GM19328 (cell line): ENCODE measurements around the gene CLN6.
"Not testable (repeated sequence)": the region's sequence is repeated elsewhere in the genome, so short reads cannot be mapped to it uniquely, and the experiment has no call there.

Source experiments
- ATAC-seq: cut with Tn5 transposase; IDR thresholded peaks from one replicate; pipeline ENCODE4 v1.9.1; 2021; ENCODE audit warnings: mild to moderate bottlenecking, moderate library complexity; ENCODE audit not compliant: unreplicated experiment

The CLN6 gene

DNA sequence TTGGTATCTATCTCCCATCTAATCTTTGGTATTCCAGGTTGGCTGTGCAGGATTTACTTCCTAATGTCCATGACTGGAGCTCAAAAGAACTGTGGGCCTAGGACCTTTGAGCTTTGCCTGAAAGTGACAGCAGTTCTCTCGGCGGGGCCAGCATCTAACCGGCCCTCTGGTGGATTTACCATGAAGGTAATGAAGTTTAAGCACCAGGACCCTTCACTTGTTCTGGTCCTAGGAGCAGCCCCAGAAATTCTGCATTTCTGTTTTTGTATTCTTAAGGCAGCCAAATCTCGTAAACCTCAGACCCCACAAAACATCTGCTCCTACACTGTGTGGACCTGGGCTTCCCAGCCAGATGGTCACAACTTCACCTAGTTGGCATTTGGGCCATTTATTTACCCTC, 37.4 kb downstream of the CLN6 start:
- no peak for ATAC-seq

DNA sequence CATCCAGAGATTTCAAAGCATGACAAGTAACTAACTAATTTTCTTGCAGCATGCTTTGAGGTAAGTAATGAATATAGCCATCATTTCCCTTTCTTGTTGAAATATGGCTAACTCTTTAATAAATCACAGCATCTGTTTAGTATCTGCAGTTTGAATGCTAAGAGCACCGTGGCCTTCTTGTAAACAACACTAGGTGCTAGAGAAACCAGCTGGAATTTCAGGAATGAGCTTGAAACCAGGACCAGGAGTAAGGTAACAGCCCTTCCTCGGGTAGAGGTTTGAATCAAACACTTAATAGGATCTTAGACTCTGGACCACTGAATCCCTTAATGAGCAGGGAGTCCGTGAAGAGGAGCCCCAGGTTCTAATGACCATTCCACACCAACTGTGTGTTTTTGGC, 38.0 kb downstream of the CLN6 start:
- ATAC-seq = no peak

DNA sequence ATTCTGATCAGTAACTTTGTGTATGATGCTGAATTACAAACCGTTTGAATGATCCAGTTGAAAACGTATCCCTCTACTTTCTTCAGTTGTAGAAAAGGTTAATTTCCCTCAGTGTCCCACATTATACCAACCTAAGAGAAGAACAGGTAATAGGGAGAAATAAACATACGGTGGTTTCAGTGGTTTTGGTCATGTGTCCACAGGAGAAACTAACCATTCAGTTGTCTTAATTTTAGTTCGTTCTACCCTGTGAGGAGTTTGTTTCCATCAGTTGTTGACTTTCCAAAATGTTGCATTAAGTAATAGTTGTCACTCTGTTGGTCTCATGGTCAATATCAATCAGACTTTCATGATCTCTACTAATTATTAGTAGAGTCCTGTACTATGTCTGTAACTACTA, 39.5 kb downstream of the CLN6 start:
- ATAC-seq = no peak

DNA sequence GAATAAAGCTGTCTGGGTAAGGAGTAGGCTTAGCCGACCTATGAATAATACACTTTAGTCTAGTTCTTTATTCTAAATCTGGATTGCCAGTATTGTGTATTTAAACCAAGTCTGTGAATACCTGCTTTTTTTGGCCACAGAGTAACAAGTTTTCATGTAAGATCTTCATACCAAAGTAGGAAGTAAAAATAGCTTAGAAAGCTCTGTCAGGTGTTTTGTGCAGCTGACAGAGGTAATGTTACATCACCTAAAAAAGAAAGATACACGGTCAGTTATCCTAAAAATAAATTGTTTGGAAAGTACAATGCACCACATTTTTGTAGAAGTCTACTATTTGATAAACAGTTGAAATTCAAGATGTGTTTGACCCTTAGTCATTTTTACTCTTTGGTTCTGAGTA, 40.9 kb downstream of the CLN6 start:
- no peak for ATAC-seq

DNA sequence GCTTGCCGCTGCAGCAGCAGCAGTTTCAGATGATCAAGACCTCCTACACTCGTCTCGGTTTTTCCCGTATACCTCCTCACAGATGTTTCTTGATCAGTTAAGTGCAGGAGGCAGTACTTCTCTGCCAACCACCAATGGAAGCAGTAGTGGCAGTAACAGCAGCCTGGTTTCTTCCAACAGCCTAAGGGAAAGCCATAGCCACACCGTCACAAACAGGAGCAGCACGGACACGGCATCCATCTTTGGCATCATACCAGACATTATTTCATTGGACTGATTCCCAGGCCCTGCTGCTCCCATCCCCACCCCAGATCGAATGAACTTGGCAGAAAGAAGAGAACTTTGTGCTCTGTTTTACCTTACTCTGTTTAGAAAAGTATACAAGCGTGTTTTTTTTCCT, 42.0 kb downstream of the CLN6 start:
- no peak for ATAC-seq

DNA sequence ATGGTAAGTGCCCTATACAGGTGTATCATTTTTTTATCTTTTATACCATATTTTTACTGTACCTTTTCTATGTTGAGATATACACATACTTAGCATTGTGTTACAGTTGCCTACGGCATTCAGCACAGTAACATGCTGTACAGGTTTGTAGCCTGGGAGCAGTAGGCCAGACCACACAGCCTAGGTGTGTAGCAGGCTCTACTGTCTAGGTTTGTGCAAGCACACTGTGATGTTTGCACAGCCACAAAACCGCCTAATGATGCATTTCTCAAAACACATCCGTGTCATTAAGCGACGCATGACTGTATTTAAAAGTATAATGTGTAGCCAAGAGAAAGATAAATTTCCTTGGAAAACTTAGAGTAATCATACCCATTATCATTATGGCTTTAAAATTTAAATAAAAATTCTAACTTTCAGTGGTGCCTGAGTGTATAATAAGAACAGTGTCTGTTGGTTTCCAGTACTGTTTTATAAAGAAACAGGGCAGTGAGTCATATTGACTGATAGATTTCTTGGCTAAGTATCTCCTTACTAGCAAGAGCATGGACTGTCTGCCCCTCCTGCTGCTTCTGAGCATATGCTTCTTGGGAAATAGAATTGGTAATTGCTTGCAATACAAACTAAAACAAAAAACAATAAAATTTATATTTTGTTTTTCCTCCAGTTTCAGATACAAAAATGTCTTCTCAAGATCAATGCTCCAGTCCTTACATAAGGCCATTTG, 42.7 kb downstream of the CLN6 start:
- no peak for ATAC-seq

DNA sequence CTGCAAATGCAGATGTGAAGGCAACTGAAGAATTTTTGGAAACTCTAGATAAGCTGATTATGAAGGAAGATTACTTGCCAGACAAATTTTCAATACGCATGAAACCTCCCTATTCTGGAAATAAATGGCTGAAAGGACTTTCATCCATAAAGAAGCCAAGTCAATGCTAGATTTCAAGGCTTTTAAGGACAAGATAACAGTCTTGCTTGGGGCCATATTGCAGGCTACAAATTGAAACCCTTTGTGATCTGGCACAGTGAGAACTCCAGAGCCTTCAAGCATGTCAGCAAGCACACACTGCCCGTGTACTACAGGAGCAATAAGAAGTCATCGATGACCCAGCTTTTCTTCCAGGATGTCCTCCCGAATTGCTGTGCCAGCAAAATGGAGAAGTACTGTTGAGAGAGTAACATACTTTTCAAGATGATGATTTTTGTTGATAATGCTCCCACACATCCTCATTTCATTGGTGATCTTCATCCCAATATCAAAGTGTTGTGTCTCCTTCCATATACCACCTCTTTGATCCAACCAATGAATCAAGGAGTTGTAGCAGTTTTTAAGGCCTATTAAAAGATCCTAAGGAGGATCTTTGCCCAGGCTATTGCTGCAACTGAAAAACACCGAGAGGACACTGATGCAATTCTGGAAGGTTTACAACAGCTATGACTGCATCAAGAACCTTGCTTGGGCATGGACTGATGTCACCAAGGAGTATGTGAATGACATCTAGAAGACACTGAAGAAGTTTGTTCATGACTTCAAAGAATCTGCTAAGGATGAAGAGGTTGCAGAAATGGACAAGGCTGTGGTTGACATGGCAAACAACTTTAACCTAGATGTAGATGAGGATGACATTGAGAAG, 44.7 kb downstream of the CLN6 start:
- ATAC-seq = no peak

DNA sequence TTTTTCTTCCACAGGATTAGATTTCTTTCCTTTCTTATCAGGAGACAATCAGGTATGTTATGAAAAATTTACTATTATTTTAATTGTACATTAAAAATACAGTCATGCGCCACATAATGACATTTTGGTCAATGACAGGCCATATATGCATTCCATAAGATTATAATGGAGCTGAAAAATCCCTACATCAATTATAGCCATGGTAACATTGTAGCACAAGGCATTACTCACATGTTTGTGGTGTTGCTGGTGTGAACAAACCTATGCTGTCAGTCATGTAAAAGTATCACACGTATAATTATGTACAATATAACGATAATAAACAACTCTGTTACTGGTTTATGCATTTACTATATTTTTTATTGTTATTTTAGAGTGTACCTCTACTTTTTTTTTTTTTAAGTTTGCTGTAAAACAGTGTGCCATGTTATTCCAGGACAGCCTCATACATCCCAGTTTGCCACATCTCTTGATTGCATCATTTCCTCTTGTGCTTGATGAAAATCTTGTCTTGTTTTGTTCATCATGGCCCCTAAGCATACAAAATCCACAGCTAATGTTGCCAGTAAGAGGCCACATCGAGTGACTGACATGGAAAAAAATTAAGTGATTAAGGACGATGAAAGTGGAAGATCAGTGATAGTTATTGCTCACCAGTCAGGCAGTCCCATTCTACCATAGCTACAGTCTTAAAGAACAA, 45.8 kb downstream of the CLN6 start:
- no peak for ATAC-seq

DNA sequence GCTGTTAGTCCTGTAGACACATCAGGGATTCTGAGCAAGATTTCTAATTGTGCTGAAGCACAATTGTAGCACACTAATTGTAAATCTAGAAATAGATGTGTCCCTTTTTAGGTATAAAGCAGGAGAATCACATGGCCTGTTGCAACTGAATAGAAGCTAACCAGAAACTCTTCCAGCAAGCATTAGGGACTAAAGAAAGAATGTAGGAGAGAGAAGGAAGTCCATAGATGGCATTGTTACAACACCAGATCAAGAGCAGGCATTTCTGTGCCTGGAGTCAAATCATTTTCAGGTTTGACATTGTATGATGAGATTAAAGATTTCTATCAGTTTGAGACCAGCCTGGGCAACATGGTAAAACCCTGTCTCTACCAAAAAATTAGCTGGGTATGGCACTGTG, 51.8 kb downstream of the CLN6 start:
- ATAC-seq = no peak

DNA sequence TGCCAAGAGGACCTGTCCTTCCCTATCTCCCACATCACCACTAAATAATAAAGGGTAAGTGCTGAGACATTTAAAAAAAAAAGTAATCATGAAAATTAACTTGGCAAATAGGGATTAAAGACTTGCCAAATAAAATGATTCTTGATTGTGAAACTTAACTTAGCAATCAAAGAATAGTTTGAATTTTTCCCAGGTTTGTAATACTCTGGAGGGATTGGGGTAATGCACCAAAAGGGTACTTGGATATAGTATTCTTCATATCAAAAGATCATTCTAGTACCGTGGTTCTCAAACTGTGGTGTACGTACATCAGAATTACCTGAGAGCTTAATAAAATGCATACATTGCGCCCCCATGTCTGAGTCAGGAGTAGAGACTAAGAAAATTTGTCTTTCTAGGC, 52.9 kb downstream of the CLN6 start:
- ATAC-seq = no peak

DNA sequence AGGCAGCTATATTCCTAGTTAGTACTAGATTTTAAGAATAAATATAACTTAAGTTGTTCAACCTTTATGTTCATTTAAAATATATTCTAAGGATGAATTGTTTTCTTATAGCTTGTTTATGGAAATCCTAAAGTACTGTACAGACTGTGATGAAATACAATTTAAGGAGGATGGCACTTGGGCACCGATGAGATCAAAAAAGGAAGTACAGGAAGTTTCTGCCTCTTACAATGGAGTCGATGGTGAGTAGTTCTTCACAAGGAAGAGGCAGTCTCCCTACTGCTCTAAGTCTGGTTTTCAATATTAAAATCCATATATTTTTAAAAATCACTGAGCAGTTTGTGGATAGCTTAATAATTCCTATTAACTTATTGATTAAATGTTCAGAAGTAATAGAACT, 54.0 kb downstream of the CLN6 start:
- no peak for ATAC-seq

DNA sequence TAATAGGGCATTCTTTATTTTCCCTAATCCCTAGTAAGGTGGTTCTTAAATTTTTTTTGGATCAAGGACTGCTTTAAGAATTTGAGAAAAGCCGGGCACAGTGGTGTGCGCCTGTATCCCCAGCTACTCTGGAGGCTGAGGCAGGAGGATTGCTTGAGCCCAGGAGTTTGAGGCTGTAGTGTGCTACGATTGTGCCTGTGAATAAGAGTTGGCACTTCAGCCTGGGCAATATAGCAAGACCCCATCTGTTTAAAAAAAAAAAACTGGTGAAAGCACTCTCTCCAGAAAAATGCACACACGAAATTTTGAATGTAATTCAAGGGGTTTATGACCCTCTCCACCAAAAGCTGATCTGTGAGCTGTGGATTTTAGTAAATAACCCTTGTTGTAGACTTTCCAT, 56.4 kb downstream of the CLN6 start:
- ATAC-seq = no peak

DNA sequence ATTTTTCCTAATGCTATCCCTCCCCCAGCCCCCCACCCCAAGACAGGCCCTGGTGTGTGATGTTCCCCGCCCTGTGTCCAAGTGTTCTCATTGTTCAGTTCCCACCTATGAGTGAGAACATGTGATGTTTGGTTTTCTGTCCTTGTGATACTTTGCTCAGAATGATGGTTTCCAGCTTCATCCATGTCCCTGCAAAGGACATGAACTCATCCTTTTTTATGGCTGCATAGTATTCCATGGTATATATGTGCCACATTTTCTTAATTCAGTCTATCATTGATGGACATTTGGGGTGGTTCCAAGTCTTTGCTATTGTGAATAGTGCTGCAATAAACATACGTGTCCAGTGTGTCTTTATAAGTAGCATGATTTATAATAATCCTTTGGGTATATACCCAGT, 57.5 kb downstream of the CLN6 start:
- not testable (repeated sequence) for ATAC-seq

DNA sequence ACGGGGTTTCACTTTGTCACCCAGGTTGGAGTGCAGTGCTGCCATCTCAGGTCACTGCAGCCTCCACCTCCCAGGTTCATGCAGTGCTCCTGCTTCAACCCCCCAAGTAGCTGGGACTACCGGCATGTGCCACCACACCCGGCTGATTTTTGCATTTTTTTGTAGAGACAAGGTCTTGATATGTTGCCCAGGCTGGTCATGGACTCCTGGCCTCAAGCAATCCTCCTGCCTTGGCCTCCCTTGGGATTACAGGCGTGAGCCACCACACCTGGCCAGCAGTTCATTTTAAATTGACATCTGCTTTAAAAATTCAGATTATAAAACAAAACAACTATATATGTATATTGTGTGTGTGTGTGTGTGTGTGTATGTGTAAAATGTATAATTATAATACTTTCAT, 62.7 kb downstream of the CLN6 start:
- no peak for ATAC-seq

DNA sequence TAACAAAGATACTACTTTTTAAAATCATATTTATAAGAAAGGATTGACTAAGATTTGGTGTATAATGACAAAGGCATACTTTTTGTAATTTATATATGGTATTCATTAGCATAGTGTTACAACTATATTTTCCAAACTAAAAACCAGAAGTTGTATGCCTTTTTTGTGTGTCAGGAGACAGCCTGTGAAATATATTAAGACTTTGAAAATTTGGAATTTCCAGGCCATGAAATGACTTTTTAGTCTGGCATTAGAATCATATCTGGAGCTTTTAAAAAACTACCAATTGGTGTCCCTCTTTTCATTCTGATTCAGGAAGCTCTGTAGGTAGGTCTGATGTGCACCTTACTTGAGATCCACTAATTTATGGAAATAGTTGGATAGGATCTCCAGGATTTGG, 66.3 kb downstream of the CLN6 start:
- ATAC-seq = no peak

DNA sequence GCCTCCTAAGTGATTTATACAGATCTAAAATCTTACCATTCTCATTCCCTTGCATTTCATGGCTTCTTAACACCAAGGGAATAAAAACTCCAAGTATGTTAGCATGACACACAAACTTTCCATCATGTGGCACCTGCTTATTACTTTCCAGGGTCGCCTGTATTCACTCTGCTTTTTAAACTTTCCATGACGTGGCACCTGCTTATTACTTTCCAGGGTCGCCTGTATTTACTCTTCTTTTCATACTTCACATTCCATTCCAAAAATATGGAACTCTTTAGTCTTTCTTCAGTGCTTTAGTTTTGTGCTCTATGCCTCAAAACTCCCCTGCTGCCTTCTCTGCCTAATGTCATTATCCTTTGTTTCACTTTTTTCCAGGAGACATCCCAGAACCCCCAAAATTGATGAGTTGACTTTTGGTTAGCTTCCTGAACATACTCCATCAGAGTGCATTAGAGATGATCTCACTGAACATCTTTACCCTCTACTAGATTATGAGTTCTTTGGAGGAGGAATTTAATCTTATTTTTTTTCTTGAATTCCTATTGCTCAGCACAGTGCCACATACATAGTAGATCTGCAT, 71.4 kb downstream of the CLN6 start:
- ATAC-seq = no peak

DNA sequence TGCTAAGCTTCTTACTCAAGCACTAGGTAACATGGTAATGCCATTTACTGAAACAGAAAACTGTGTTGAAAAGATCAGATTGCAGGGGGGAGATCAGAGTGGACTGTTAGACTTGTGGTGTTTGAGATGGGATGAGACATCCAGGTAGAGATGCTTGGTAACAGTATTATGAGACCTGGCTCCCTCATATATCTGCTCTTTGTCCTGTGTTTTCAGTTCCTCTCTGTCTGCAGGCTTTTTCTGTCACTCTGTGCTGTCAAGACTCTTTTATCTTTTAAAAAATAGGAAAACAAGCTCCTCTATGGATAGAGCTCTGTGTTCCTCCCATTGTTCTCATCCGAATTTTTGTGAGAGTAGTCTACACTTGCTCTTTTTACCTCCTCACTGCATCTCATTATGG, 72.5 kb downstream of the CLN6 start:
- ATAC-seq = no peak
